HepG2 (cell line): ENCODE results near the gene STAMBPL1.

ENCODE experiments used
- ARNTL ChIP-seq: sonication (generic); formaldehyde crosslinking; IDR thresholded peaks from 2 replicates; pipeline ENCODE4 v1.4.0; 2020; ENCODE audit warnings: mild to moderate bottlenecking, missing genetic modification reagents
- ZBTB8A ChIP-seq: sonication (generic); formaldehyde crosslinking; IDR thresholded peaks from 2 replicates; pipeline ENCODE4 v1.4.0; 2020; ENCODE audit warnings: mild to moderate bottlenecking, low read depth, missing genetic modification reagents, borderline replicate concordance
- ZEB1 ChIP-seq: IDR thresholded peaks from 2 replicates; pipeline ENCODE4 v1.6.1; 2012; ENCODE audit warnings: mild to moderate bottlenecking, low read depth, inconsistent platforms; ENCODE audit not compliant: insufficient replicate concordance
- ZMYM4 ChIP-seq: sonication (generic); formaldehyde crosslinking; IDR thresholded peaks from 2 replicates; pipeline ENCODE4 v1.8.1; 2023; ENCODE audit warnings: mild to moderate bottlenecking, missing genetic modification reagents
- TF ChIP-seq, protein P1 (sequence below): sonication (generic); formaldehyde crosslinking; IDR thresholded peaks from 2 replicates; pipeline ENCODE4 v1.4.0; 2020; ENCODE audit warnings: low read depth, mild to moderate bottlenecking, missing genetic modification reagents
- TF ChIP-seq, protein P2 (sequence below): sonication (generic); formaldehyde crosslinking; IDR thresholded peaks from 2 replicates; pipeline ENCODE4 v1.5.0; 2020; ENCODE audit warnings: mild to moderate bottlenecking, missing genetic modification reagents, moderate library complexity

DNA sequence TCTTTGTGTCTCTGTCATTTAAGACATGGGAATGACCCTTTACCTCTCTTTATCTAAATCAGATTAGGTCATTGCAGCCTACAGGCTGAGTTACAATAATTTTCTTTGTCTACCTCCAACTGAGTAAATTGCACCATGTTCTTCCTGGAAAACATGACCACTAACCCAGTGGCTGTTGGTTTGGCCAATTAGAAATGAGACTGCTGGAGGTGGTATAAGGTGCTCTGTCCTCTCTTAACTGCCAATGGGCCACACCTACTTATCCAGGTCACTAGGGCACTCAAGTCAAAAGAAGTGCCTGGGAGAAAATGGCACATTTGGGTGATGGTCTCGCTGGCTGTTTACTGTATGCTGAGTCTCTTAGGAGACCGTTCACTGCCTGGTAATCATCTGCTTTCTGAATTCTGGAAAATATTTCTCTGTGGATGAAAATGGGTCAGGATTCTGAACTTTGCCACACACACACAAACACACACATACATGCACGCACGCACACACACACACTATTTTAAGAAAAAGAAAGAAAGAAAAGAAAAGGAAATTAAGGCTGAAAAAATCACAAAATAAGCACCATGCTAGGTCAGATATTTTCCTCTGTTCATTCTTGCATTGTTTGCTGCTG lies 16.4 kb downstream of the STAMBPL1 start:
- TF ChIP-seq ARNTL (CRISPR knock-in tag) (no peak), ZBTB8A (no peak), ZMYM4 (CRISPR knock-in tag) (0 out of 2 replicates have a peak, but pooled peaks have one; percentile 37), ZEB1 (no peak)
- TF ChIP-seq, protein P1, sequence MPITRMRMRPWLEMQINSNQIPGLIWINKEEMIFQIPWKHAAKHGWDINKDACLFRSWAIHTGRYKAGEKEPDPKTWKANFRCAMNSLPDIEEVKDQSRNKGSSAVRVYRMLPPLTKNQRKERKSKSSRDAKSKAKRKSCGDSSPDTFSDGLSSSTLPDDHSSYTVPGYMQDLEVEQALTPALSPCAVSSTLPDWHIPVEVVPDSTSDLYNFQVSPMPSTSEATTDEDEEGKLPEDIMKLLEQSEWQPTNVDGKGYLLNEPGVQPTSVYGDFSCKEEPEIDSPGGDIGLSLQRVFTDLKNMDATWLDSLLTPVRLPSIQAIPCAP (CRISPR knock-in tag), result no peak
- TF ChIP-seq, protein P2, sequence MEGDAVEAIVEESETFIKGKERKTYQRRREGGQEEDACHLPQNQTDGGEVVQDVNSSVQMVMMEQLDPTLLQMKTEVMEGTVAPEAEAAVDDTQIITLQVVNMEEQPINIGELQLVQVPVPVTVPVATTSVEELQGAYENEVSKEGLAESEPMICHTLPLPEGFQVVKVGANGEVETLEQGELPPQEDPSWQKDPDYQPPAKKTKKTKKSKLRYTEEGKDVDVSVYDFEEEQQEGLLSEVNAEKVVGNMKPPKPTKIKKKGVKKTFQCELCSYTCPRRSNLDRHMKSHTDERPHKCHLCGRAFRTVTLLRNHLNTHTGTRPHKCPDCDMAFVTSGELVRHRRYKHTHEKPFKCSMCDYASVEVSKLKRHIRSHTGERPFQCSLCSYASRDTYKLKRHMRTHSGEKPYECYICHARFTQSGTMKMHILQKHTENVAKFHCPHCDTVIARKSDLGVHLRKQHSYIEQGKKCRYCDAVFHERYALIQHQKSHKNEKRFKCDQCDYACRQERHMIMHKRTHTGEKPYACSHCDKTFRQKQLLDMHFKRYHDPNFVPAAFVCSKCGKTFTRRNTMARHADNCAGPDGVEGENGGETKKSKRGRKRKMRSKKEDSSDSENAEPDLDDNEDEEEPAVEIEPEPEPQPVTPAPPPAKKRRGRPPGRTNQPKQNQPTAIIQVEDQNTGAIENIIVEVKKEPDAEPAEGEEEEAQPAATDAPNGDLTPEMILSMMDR (CRISPR knock-in tag), result no peak
